A549 (cell line): ENCODE measurements around the gene ARMH4. TPM values are rescaled to one million over a fixed set of nuclear protein-coding genes. Genes with fewer than 3 reads are reported as not detected.

ENCODE experiments used
- ATAC-seq, 2 experiments: fragments of 200-7000 bp in 1 of 2; fragments of >200 bp in 1 of 2; cut with Nextera tagmentation in 1 of 2; cut with Tn5 transposase in 1 of 2; 3 replicates each; pipeline versions ENCODE4 v1.8.0 to v1.9.1; 2018 to 2020; ENCODE audit warnings: mild to moderate bottlenecking in 1 of 2, moderate library complexity in 1 of 2
- CTCF ChIA-PET: fragments of 300-600 bp; sonication (Branson Sonifier 250); formaldehyde crosslinking; extraction: SDS; loops from one replicate; lab custom pipeline; 2021; ENCODE audit warnings: antibody characterized with exemption, inconsistent platforms; lab: Yijun Ruan, JAX
- POLR2A ChIA-PET: fragments of 350-600 bp; formaldehyde crosslinking; extraction: SDS; loops from one replicate; lab custom pipeline; 2021; ENCODE audit warnings: antibody characterized with exemption, inconsistent platforms; lab: Yijun Ruan, JAX
- DNase-seq, 2 experiments: peaks; one replicate each; pipeline versions ENCODE4 v3.0.0 to v3.0.0-alpha.2; 2011 to 2016; ENCODE audit warnings: low read depth in 1 of 2, low spot score in 1 of 2
- FAIRE-seq: peaks from 2 replicates; lab custom pipeline; 2011; peaks lifted over from hg19 to GRCh38; lab: Jason Lieb, UNC
- H3K27ac ChIP-seq, 2 experiments: fragments of >200 bp; sonication (Bioruptor Twin); formaldehyde crosslinking; 3 replicates each; pipeline ENCODE4 v1.5.1; 2016 to 2017
- H3K4me1 ChIP-seq: fragments of >200 bp; sonication (Bioruptor Twin); formaldehyde crosslinking; 3 replicates; pipeline ENCODE4 v1.6.1; 2016
- H3K4me2 ChIP-seq: fragments of >200 bp; sonication (Bioruptor Twin); formaldehyde crosslinking; 3 replicates; pipeline ENCODE4 v1.6.1; 2016
- H3K4me3 ChIP-seq: fragments of >200 bp; sonication (Bioruptor Twin); formaldehyde crosslinking; 3 replicates; pipeline ENCODE4 v1.5.1; 2016
- H3K9me3 ChIP-seq: fragments of >200 bp; sonication (Bioruptor Twin); formaldehyde crosslinking; 3 replicates; pipeline ENCODE4 v1.6.1; 2016
- BCL3 ChIP-seq: fragments of >200 bp; sonication (Bioruptor Twin); formaldehyde crosslinking; IDR thresholded peaks from 3 replicates; pipeline ENCODE4 v1.6.1; 2016
- BHLHE40 ChIP-seq: IDR thresholded peaks from 2 replicates; pipeline ENCODE4 v1.6.1; 2012; ENCODE audit warnings: low read depth, low read length, inconsistent platforms
- CBX2 ChIP-seq: fragments of 200-600 bp; sonication (generic); IDR thresholded peaks from 2 replicates; pipeline ENCODE4 v1.6.1; 2016; ENCODE audit warnings: low read depth, mild to moderate bottlenecking, borderline replicate concordance
- CBX8 ChIP-seq: fragments of 200-600 bp; sonication (generic); IDR thresholded peaks from 2 replicates; pipeline ENCODE4 v1.6.1; 2016
- CHD2 ChIP-seq: fragments of 150-350 bp; IDR thresholded peaks from 2 replicates; pipeline ENCODE4 v1.6.1; 2014; ENCODE audit warnings: low read length; ENCODE audit not compliant: partially characterized antibody
- CTCF ChIP-seq: fragments of >200 bp; sonication (Bioruptor Twin); formaldehyde crosslinking; IDR thresholded peaks from 3 replicates; pipeline ENCODE4 v1.5.1; 2016
- E2F6 ChIP-seq: IDR thresholded peaks from 2 replicates; pipeline ENCODE4 v1.6.1; 2012; ENCODE audit warnings: low read depth, borderline replicate concordance
- EHMT2 ChIP-seq: fragments of 200-600 bp; sonication (generic); IDR thresholded peaks from 2 replicates; pipeline ENCODE4 v1.6.1; 2016; ENCODE audit warnings: antibody characterized with exemption, low read depth, mild to moderate bottlenecking, moderate library complexity
- ELK1 ChIP-seq: fragments of 150-350 bp; IDR thresholded peaks from 2 replicates; pipeline ENCODE4 v1.6.1; 2014; ENCODE audit warnings: low read depth, mild to moderate bottlenecking, low read length
- EP300 ChIP-seq, 2 experiments: fragments of >200 bp; sonication (Bioruptor Twin); formaldehyde crosslinking; IDR thresholded peaks; 2 replicates in 1 of 2; 3 replicates in 1 of 2; pipeline ENCODE4 v1.6.1; 2016 to 2017
- ESRRA ChIP-seq: fragments of 150-350 bp; IDR thresholded peaks from 2 replicates; pipeline ENCODE4 v1.6.1; 2014; ENCODE audit warnings: mild to moderate bottlenecking, low read length, borderline replicate concordance
- GATA3 ChIP-seq: IDR thresholded peaks from 2 replicates; pipeline ENCODE4 v1.6.1; 2012; ENCODE audit warnings: borderline replicate concordance
- HMGXB4 ChIP-seq: fragments of 250-450 bp; sonication (Bioruptor Pico); IDR thresholded peaks from 2 replicates; pipeline ENCODE4 v1.5.0; 2021; ENCODE audit warnings: mild to moderate bottlenecking, moderate library complexity, borderline replicate concordance
- HOXB5 ChIP-seq: fragments of 250-450 bp; sonication (Bioruptor Pico); IDR thresholded peaks from 2 replicates; pipeline ENCODE4 v1.5.0; 2020; ENCODE audit warnings: mild to moderate bottlenecking, moderate library complexity
- MAFK ChIP-seq: fragments of 450-650 bp; IDR thresholded peaks from 2 replicates; pipeline ENCODE4 v1.6.1; 2014; ENCODE audit not compliant: partially characterized antibody
- MYC ChIP-seq: IDR thresholded peaks from 2 replicates; pipeline ENCODE4 v1.6.1; 2012; ENCODE audit warnings: mild to moderate bottlenecking, inconsistent platforms, low read length, improper control_type of control experiment, borderline replicate concordance
- NFE2L2 ChIP-seq: fragments of 150-350 bp; conservative IDR thresholded peaks from 2 replicates; pipeline ENCODE4 v1.6.1; 2014; ENCODE audit warnings: low read length
- NPAS2 ChIP-seq: fragments of 250-450 bp; sonication (Bioruptor Pico); IDR thresholded peaks from 2 replicates; pipeline ENCODE4 v1.8.0; 2022; ENCODE audit warnings: mild to moderate bottlenecking, moderate library complexity, borderline replicate concordance
- POLR2A ChIP-seq: IDR thresholded peaks from 2 replicates; pipeline ENCODE4 v1.6.1; 2012; ENCODE audit warnings: mild to moderate bottlenecking, low read length
- RAD21 ChIP-seq, 2 experiments: fragments of >200 bp in 1 of 2; sonication (Bioruptor Twin) in 1 of 2; formaldehyde crosslinking in 1 of 2; IDR thresholded peaks in 1 of 2; conservative IDR thresholded peaks in 1 of 2; 2 replicates in 1 of 2; 3 replicates in 1 of 2; pipeline ENCODE4 v1.6.1; 2012 to 2018; ENCODE audit warnings: inconsistent platforms in 1 of 2
- SMC3 ChIP-seq: fragments of >200 bp; sonication (Bioruptor Twin); formaldehyde crosslinking; IDR thresholded peaks from 3 replicates; pipeline ENCODE4 v1.6.1; 2018; ENCODE audit warnings: inconsistent platforms
- TFCP2L1 ChIP-seq: fragments of 250-450 bp; sonication (Bioruptor Pico); IDR thresholded peaks from 2 replicates; pipeline ENCODE4 v1.5.0; 2021; ENCODE audit warnings: mild to moderate bottlenecking
- TP53 ChIP-seq: fragments of 250-450 bp; sonication (Bioruptor Pico); IDR thresholded peaks from 2 replicates; pipeline ENCODE4 v1.5.0; 2021; ENCODE audit warnings: mild to moderate bottlenecking, moderate library complexity
- USF2 ChIP-seq: fragments of 450-650 bp; IDR thresholded peaks from 2 replicates; pipeline ENCODE4 v1.6.1; 2014; ENCODE audit warnings: antibody characterized with exemption
- ZFP36 ChIP-seq: fragments of 450-650 bp; IDR thresholded peaks from 2 replicates; pipeline ENCODE4 v1.6.1; 2014; ENCODE audit warnings: borderline replicate concordance; ENCODE audit not compliant: partially characterized antibody
- WGBS: methylation state at CpG from one replicate; pipeline ENCODE4 v1.1.6; 2017; ENCODE audit errors: missing lambda C conversion rate; 5-methylcytosine and 5-hydroxymethylcytosine counted together
- polyA plus RNA-seq, 4 experiments: library from polyadenylated mRNA; depleted of rRNA in 3 of 4; stranded (reverse); fragments of >200 nt; fragmentation: RNase III in 1 of 4; extraction: RNeasy Plus Mini Kit Qiagen cat#74134 plus additional on column Dnase treatment in 1 of 4; gene quantifications; 2 replicates in 3 of 4; 3 replicates in 1 of 4; pipeline ENCODE4 v1.2.3, GENCODE V29; 2011 to 2017

ARMH4 gene
- polyA plus RNA-seq, 2 of the 4 experiments (the other 2 are of a cell fraction), result 0.56 to 0.77 TPM

GRCh38 chr14:57999979-58000378 is 152.0 kb downstream of the ARMH4 start:
- Histone ChIP-seq H3K4me3 (no peak overlapping the region), H3K27ac (no peak overlapping the region), H3K4me1 (no peaks in the 10 kb centered on the region), H3K4me2 (no peak overlapping the region), H3K9me3 (no peaks in the 10 kb centered on the region)
- DNase-seq, result no peak
- POLR2A ChIA-PET, result no interaction called here
- ATAC-seq, result no peak
- CTCF ChIA-PET, result interaction anchor here (0.8 kb wide), 1 partner anchor 56 kb away, joined by 3 read pairs; no protein-coding TSS in a partner anchor
- no peak for FAIRE-seq
- TF ChIP-seq MAFK (no peak), POLR2A (no peak), USF2 (no peak), CBX8 (no peak), E2F6 (no peak), CTCF (no peak), NFE2L2 (no peak), TP53 (CRISPR knock-in tag) (no peak), HMGXB4 (no peak), GATA3 (no peak), RAD21 (conservative IDR thresholded peaks at IDR 0.05 in 1 of 2, IDR thresholded peaks at IDR 0.05 in 1 of 2) (no peak), BCL3 (no peak), EHMT2 (no peak), ZFP36 (no peak), TFCP2L1 (CRISPR knock-in tag) (no peak), MYC (no peak)
- 80% methylated on average over 1 of the region's 1 CpG for WGBS

- DNase-seq (no peak), FAIRE-seq (no peak), ATAC-seq (no peak)
- H3K4me1 ChIP-seq, result no peaks in the 10 kb centered on the region
- POLR2A ChIA-PET, result no interaction called here
- no peak overlapping the region for H3K27ac ChIP-seq
- 39% methylated on average over 2 of the region's 2 CpGs for WGBS
- H3K9me3 ChIP-seq, result no peaks in the 10 kb centered on the region
- CTCF ChIA-PET, result interaction anchor here (0.8 to 0.9 kb wide), 2 partner anchors 57 to 74 kb away, joined by 3 read pairs; no protein-coding TSS in a partner anchor
- no peak overlapping the region for H3K4me2 ChIP-seq
- no peak overlapping the region for H3K4me3 ChIP-seq
- TF ChIP-seq GATA3 (no peak), ESRRA (no peak), E2F6 (no peak), BHLHE40 (no peak), BCL3 (no peak), SMC3 (no peak), HOXB5 (CRISPR knock-in tag) (no peak), CHD2 (no peak), EP300 (IDR thresholded peaks at IDR 0.05) (no peak), ELK1 (no peak), TP53 (CRISPR knock-in tag) (no peak), NPAS2 (no peak), CBX2 (no peak), CTCF (no peak)
Measured at GRCh38 chr14:57999471-57999870, 152.5 kb downstream of the ARMH4 start.
